H4 (cell line): ENCODE measurements around the gene RAB11FIP2. TPM values are rescaled to one million over a fixed set of nuclear protein-coding genes. Genes with fewer than 3 reads are reported as not detected.
"Not testable (repeated sequence)": the region's sequence is repeated elsewhere in the genome, so short reads cannot be mapped to it uniquely, and the experiment has no call there.

Source experiments
- DNase-seq: peaks from one replicate; pipeline ENCODE4 v3.0.0-alpha.2; 2015; ENCODE audit warnings: low spot score
- total RNA-seq: library from RNA; depleted of rRNA; stranded (reverse); fragments of >200 nt; shearing (Covaris generic); gene quantifications from 2 replicates; pipeline ENCODE4 v1.2.3, GENCODE V29; 2014; rRNA removed

The RAB11FIP2 gene
- total RNA-seq: 7.6 and 11.2 TPM in 2 replicates

GRCh38 chr10:118046395-118047156, at the start of gene RAB11FIP2:
RAB11FIP2 (minus strand) TSS chr10:118046941; CDS start chr10:118046163, 778 bp downstream.
- peak; percentile 87 for DNase-seq

GRCh38 chr10:118096022-118096421, 49.3 kb upstream of the RAB11FIP2 start:
- no peak for DNase-seq

GRCh38 chr10:118092209-118092608, 45.5 kb upstream of the RAB11FIP2 start:
- DNase-seq: no peak

- DNase-seq: no peak
These were observed 34.1 kb upstream of the RAB11FIP2 start for GRCh38 chr10:118080817-118081216.

GRCh38 chr10:118076705-118077104, 30.0 kb upstream of the RAB11FIP2 start:
- no peak for DNase-seq

GRCh38 chr10:118072840-118073239, 26.1 kb upstream of the RAB11FIP2 start:
- no peak for DNase-seq

GRCh38 chr10:118067389-118067788, 20.6 kb upstream of the RAB11FIP2 start:
- DNase-seq: not testable (repeated sequence)

- no peak for DNase-seq
These were observed 16.1 kb upstream of the RAB11FIP2 start for GRCh38 chr10:118062798-118063238.

GRCh38 chr10:118058371-118058770, 11.6 kb upstream of the RAB11FIP2 start:
- DNase-seq: no peak

GRCh38 chr10:118057361-118057760, 10.6 kb upstream of the RAB11FIP2 start:
- no peak for DNase-seq

GRCh38 chr10:118054383-118054782, 7.6 kb upstream of the RAB11FIP2 start:
- no peak for DNase-seq

GRCh38 chr10:118052816-118053215, 6.1 kb upstream of the RAB11FIP2 start:
- no peak for DNase-seq

GRCh38 chr10:118047880-118048279, 1.1 kb upstream of the RAB11FIP2 start:
- DNase-seq: no peak

GRCh38 chr10:118047157-118047719, 497 bp upstream of the RAB11FIP2 start:
- no peak for DNase-seq

- DNase-seq: peak; percentile 33
These were observed 825 bp downstream of the RAB11FIP2 start for GRCh38 chr10:118045837-118046394.

- no peak for DNase-seq
These were observed 1.4 kb downstream of the RAB11FIP2 start for GRCh38 chr10:118045158-118045836.

- no peak for DNase-seq
These were observed 3.9 kb downstream of the RAB11FIP2 start for GRCh38 chr10:118042827-118043242.

GRCh38 chr10:118042336-118042735, 4.4 kb downstream of the RAB11FIP2 start:
- no peak for DNase-seq

- no peak for DNase-seq
These were observed 5.4 kb downstream of the RAB11FIP2 start for GRCh38 chr10:118041316-118041715.

GRCh38 chr10:118036281-118036875, 10.4 kb downstream of the RAB11FIP2 start:
- DNase-seq: no peak

- DNase-seq: no peak
These were observed 11.3 kb downstream of the RAB11FIP2 start for GRCh38 chr10:118035354-118036005.
